SKM-1 (cell line): ENCODE results near the gene CNRIP1.
A peak's percentile ranks its signal among the peaks of the same experiment; 100 is the strongest.
"Not testable (repeated sequence)": the region's sequence is repeated elsewhere in the genome, so short reads cannot be mapped to it uniquely, and the experiment has no call there.

ENCODE experiments used
- DNase-seq: peaks from one replicate; lab custom pipeline; 2025; ENCODE audit not compliant: unreplicated experiment; lab: John Stamatoyannopoulos, UW

The CNRIP1 gene

GRCh38 chr2:68319398-68320117 lies at the start of gene CNRIP1:
Gene CNRIP1, minus strand, starts transcription at chr2:68319949. Its CDS starts 549 bp downstream, at chr2:68319400.
- DNase-seq = no peak

GRCh38 chr2:68369337-68369734 lies 49.6 kb upstream of the CNRIP1 start:
- DNase-seq = no peak

- DNase-seq = no peak
These were observed 49.0 kb upstream of the CNRIP1 start for GRCh38 chr2:68368654-68369336.

GRCh38 chr2:68367953-68368653 lies 48.4 kb upstream of the CNRIP1 start:
- DNase-seq = peak; percentile 81

GRCh38 chr2:68366083-68366560 lies 46.4 kb upstream of the CNRIP1 start:
- DNase-seq = no peak

- DNase-seq = peak; percentile 94
These were observed 45.3 kb upstream of the CNRIP1 start, which contains the start of gene PLEK for GRCh38 chr2:68365087-68365486. Gene PLEK, plus strand, starts transcription at chr2:68365282. Its CDS starts 70 bp downstream, at chr2:68365352.

GRCh38 chr2:68363721-68364120 lies 44.0 kb upstream of the CNRIP1 start:
- DNase-seq = no peak

GRCh38 chr2:68362749-68363148 lies 43.0 kb upstream of the CNRIP1 start:
- DNase-seq = peak; percentile 27

GRCh38 chr2:68362069-68362468 lies 42.3 kb upstream of the CNRIP1 start:
- DNase-seq = peak; percentile 86

GRCh38 chr2:68359889-68360288 lies 40.1 kb upstream of the CNRIP1 start:
- no peak for DNase-seq

GRCh38 chr2:68357605-68358337 lies 38.0 kb upstream of the CNRIP1 start:
- no peak for DNase-seq

- no peak for DNase-seq
These were observed 37.0 kb upstream of the CNRIP1 start for GRCh38 chr2:68356599-68357239.

- DNase-seq = no peak
These were observed 33.1 kb upstream of the CNRIP1 start for GRCh38 chr2:68352651-68353391.

GRCh38 chr2:68351997-68352396 lies 32.2 kb upstream of the CNRIP1 start:
- DNase-seq = no peak

GRCh38 chr2:68349091-68349490 lies 29.3 kb upstream of the CNRIP1 start:
- not testable (repeated sequence) for DNase-seq

GRCh38 chr2:68345129-68345875 lies 25.6 kb upstream of the CNRIP1 start:
- DNase-seq = no peak

- DNase-seq = no peak
These were observed 24.3 kb upstream of the CNRIP1 start for GRCh38 chr2:68344031-68344430.

- no peak for DNase-seq
These were observed 22.7 kb upstream of the CNRIP1 start for GRCh38 chr2:68342470-68342869.

- DNase-seq = no peak
These were observed 21.8 kb upstream of the CNRIP1 start for GRCh38 chr2:68341583-68341982.
